ENCODE data around the gene UBE2E2.

Gene UBE2E2

GRCh38 chr3:23620638-23621015 is 417.5 kb downstream of the UBE2E2 start:
- no peak for DNase-seq (ENCODE audit: low spot score)

GRCh38 chr3:23623844-23624243 is 420.7 kb downstream of the UBE2E2 start:
- no peak for DNase-seq (ENCODE audit: low spot score)

GRCh38 chr3:23624305-23624704 is 421.2 kb downstream of the UBE2E2 start:
- DNase-seq (ENCODE audit: low spot score): no peak

- DNase-seq (ENCODE audit: low spot score): no peak
Observed at GRCh38 chr3:23626442-23626841, 423.3 kb downstream of the UBE2E2 start.

GRCh38 chr3:23629181-23629894 is 426.2 kb downstream of the UBE2E2 start:
- no peak for DNase-seq (ENCODE audit: low spot score)

GRCh38 chr3:23633261-23633960 is 430.3 kb downstream of the UBE2E2 start:
- no peak for DNase-seq (ENCODE audit: low spot score)

GRCh38 chr3:23637339-23637738 is 434.2 kb downstream of the UBE2E2 start:
- DNase-seq (ENCODE audit: low spot score): no peak

- DNase-seq (ENCODE audit: low spot score): no peak
Observed at GRCh38 chr3:23640471-23641146, 437.5 kb downstream of the UBE2E2 start.

Data from CD4-positive, alpha-beta T cell treated with Interleukin-2 at 100 ng/mL for 4 hours (primary cell).